ENCODE results near the gene DTD1. TPM values are rescaled to one million over a fixed set of nuclear protein-coding genes. Genes with fewer than 3 reads are reported as not detected.

Gene DTD1
- total RNA-seq: 10 to 100 TPM; 15.5 to 24.9 (median 22.0) TPM
- total RNA-seq (2013): 31.4 TPM
- 2.9 to 24.5 (median 9.3) reads per million in 29 experiments for total RNA-seq

- Histone ChIP-seq H3K27ac (ENCODE audit: low read length) (peak within 1 kb of the TSS; percentile 74), H3K4me3 (ENCODE audit: control insufficient read depth in 1 of 2, extremely low read depth in 1 of 2, low read length in 1 of 2) (peak within 1 kb of the TSS; percentile 79), H3K36me3 (ENCODE audit: control insufficient read depth in 2 of 2, extremely low read depth in 1 of 2, insufficient read depth in 1 of 2, low read length in 1 of 2) (no peaks in the 10 kb centered on the region), H3K9me3 (no peaks in the 10 kb centered on the region), H3K27me3 (replicated peaks in 1 of 2; ENCODE audit: control insufficient read depth in 2 of 2, extremely low read depth in 1 of 2, insufficient read depth in 2 of 2, low read length in 1 of 2) (no peaks in the 10 kb centered on the region), H3K4me1 (ENCODE audit: control insufficient read depth in 1 of 2, extremely low read depth in 1 of 2, insufficient read depth in 2 of 2, low read length in 2 of 2) (peaks cover 7 to 15% of the 10 kb centered on the region in 2 experiments)
- ATAC-seq (replicated peaks in 1 of 4) (peak; percentile 79 to 85 (median 80)), DNase-seq (peak; percentile 19 to 83 (median 53))
- Mint-ChIP-seq H3K27ac (peak within 1 kb of the TSS; percentile 85 to 91), H3K4me3 (peak within 1 kb of the TSS; percentile 87 to 88 (median 88)), H3K27me3 (peaks cover 5 to 8% of the 10 kb centered on the region in 2 donors), H3K36me3 (no peaks in the 10 kb centered on the region), H3K9me3 (no peaks in the 10 kb centered on the region), H3K4me1 (peaks cover 28 to 36% (median 35%) of the 10 kb centered on the region in 3 donors)
- ChIA-PET POLR2A (no interaction called here), CTCF (interaction anchor here in 1 of 2 donors (0.7 kb wide), 1 partner anchor 80 kb away, joined by 3 read pairs; the partner anchor contains the start of gene SEC23B)
- under 1% methylated on average over 83 of the region's 88 CpGs for WGBS (ENCODE audit: insufficient coverage)
Observed at GRCh38 chr20:18587665-18588573, at the start of gene DTD1. Gene DTD1 (plus strand): TSS chr20:18588054. CDS start chr20:18588073, 19 bp downstream.

- H3K4me1 ChIP-seq (ENCODE audit: control insufficient read depth in 1 of 2, extremely low read depth in 1 of 2, insufficient read depth in 2 of 2, low read length in 2 of 2): no peaks in the 10 kb centered on the region
- 89% methylated on average over 1 of the region's 5 CpGs for WGBS (ENCODE audit: insufficient coverage)
- Mint-ChIP-seq H3K4me3 (no peak overlapping the region), H3K4me1 (no peaks in the 10 kb centered on the region), H3K9me3 (no peaks in the 10 kb centered on the region), H3K27ac (no peak overlapping the region), H3K27me3 (no peaks in the 10 kb centered on the region), H3K36me3 (peaks cover 68% of the 10 kb centered on the region)
- H3K27ac ChIP-seq (ENCODE audit: low read length): no peak overlapping the region
- H3K36me3 ChIP-seq (ENCODE audit: control insufficient read depth in 2 of 2, extremely low read depth in 1 of 2, insufficient read depth in 1 of 2, low read length in 1 of 2): peaks cover 6 to 59% of the 10 kb centered on the region in 2 donors
- no peak for DNase-seq
- ATAC-seq (replicated peaks in 1 of 4): no peak
- CTCF ChIA-PET: no interaction called here
- no peaks in the 10 kb centered on the region for H3K27me3 ChIP-seq (replicated peaks in 1 of 2; ENCODE audit: control insufficient read depth in 2 of 2, extremely low read depth in 1 of 2, insufficient read depth in 2 of 2, low read length in 1 of 2)
- H3K9me3 ChIP-seq: no peaks in the 10 kb centered on the region
- POLR2A ChIA-PET: no interaction called here
- H3K4me3 ChIP-seq (ENCODE audit: control insufficient read depth in 1 of 2, extremely low read depth in 1 of 2, low read length in 1 of 2): no peak overlapping the region
Observed at GRCh38 chr20:18541741-18542140, 46.1 kb upstream of the DTD1 start.

- peaks cover 65% of the 10 kb centered on the region for H3K36me3 Mint-ChIP-seq
- POLR2A ChIA-PET: no interaction called here
- no peaks in the 10 kb centered on the region for H3K9me3 ChIP-seq
- no peaks in the 10 kb centered on the region for H3K9me3 Mint-ChIP-seq
- CTCF ChIA-PET: no interaction called here
- H3K27ac ChIP-seq (ENCODE audit: low read length): no peak overlapping the region
- DNase-seq: no peak
- no peak for ATAC-seq (replicated peaks in 1 of 4)
- no peaks in the 10 kb centered on the region for H3K4me1 Mint-ChIP-seq
- H3K4me3 Mint-ChIP-seq: no peak overlapping the region
- no peak overlapping the region for H3K27ac Mint-ChIP-seq
- peaks cover 10 to 63% of the 10 kb centered on the region in 2 donors for H3K36me3 ChIP-seq (ENCODE audit: control insufficient read depth in 2 of 2, extremely low read depth in 1 of 2, insufficient read depth in 1 of 2, low read length in 1 of 2)
- no peaks in the 10 kb centered on the region for H3K27me3 Mint-ChIP-seq
- H3K4me1 ChIP-seq (ENCODE audit: control insufficient read depth in 1 of 2, extremely low read depth in 1 of 2, insufficient read depth in 2 of 2, low read length in 2 of 2): no peaks in the 10 kb centered on the region
- 92% methylated on average over 2 of the region's 4 CpGs for WGBS (ENCODE audit: insufficient coverage)
- no peak overlapping the region for H3K4me3 ChIP-seq (ENCODE audit: control insufficient read depth in 1 of 2, extremely low read depth in 1 of 2, low read length in 1 of 2)
- no peaks in the 10 kb centered on the region for H3K27me3 ChIP-seq (replicated peaks in 1 of 2; ENCODE audit: control insufficient read depth in 2 of 2, extremely low read depth in 1 of 2, insufficient read depth in 2 of 2, low read length in 1 of 2)
Observed at GRCh38 chr20:18543216-18543615, 44.6 kb upstream of the DTD1 start.

GRCh38 chr20:18543932-18544331 lies 43.9 kb upstream of the DTD1 start:
- no peaks in the 10 kb centered on the region for H3K27me3 ChIP-seq (replicated peaks in 1 of 2; ENCODE audit: control insufficient read depth in 2 of 2, extremely low read depth in 1 of 2, insufficient read depth in 2 of 2, low read length in 1 of 2)
- no peak overlapping the region for H3K27ac ChIP-seq (ENCODE audit: low read length)
- H3K4me1 ChIP-seq (ENCODE audit: control insufficient read depth in 1 of 2, extremely low read depth in 1 of 2, insufficient read depth in 2 of 2, low read length in 2 of 2): no peaks in the 10 kb centered on the region
- ATAC-seq (replicated peaks in 1 of 4) (no peak), DNase-seq (no peak)
- 100% methylated on average over 5 of the region's 7 CpGs for WGBS (ENCODE audit: insufficient coverage)
- CTCF ChIA-PET: no interaction called here
- Mint-ChIP-seq H3K27me3 (no peaks in the 10 kb centered on the region), H3K36me3 (peaks cover 69% of the 10 kb centered on the region), H3K4me3 (no peak overlapping the region), H3K27ac (no peak overlapping the region), H3K9me3 (no peaks in the 10 kb centered on the region), H3K4me1 (no peaks in the 10 kb centered on the region)
- no peaks in the 10 kb centered on the region for H3K9me3 ChIP-seq
- peaks cover 10 to 66% of the 10 kb centered on the region in 2 donors for H3K36me3 ChIP-seq (ENCODE audit: control insufficient read depth in 2 of 2, extremely low read depth in 1 of 2, insufficient read depth in 1 of 2, low read length in 1 of 2)
- H3K4me3 ChIP-seq (ENCODE audit: control insufficient read depth in 1 of 2, extremely low read depth in 1 of 2, low read length in 1 of 2): no peak overlapping the region
- POLR2A ChIA-PET: no interaction called here

- Mint-ChIP-seq H3K9me3 (no peaks in the 10 kb centered on the region), H3K4me3 (no peak overlapping the region), H3K27ac (no peak overlapping the region), H3K27me3 (no peaks in the 10 kb centered on the region), H3K4me1 (no peaks in the 10 kb centered on the region), H3K36me3 (peaks cover 64% of the 10 kb centered on the region)
- ATAC-seq (replicated peaks in 1 of 4): no peak
- CTCF ChIA-PET: no interaction called here
- POLR2A ChIA-PET: no interaction called here
- 80% methylated on average over 1 of the region's 1 CpG for WGBS (ENCODE audit: insufficient coverage)
- no peaks in the 10 kb centered on the region for H3K9me3 ChIP-seq
- no peak for DNase-seq
- peaks cover 10 to 69% of the 10 kb centered on the region in 2 donors for H3K36me3 ChIP-seq (ENCODE audit: control insufficient read depth in 2 of 2, extremely low read depth in 1 of 2, insufficient read depth in 1 of 2, low read length in 1 of 2)
- no peaks in the 10 kb centered on the region for H3K4me1 ChIP-seq (ENCODE audit: control insufficient read depth in 1 of 2, extremely low read depth in 1 of 2, insufficient read depth in 2 of 2, low read length in 2 of 2)
- no peak overlapping the region for H3K4me3 ChIP-seq (ENCODE audit: control insufficient read depth in 1 of 2, extremely low read depth in 1 of 2, low read length in 1 of 2)
- H3K27ac ChIP-seq (ENCODE audit: low read length): no peak overlapping the region
- no peaks in the 10 kb centered on the region for H3K27me3 ChIP-seq (replicated peaks in 1 of 2; ENCODE audit: control insufficient read depth in 2 of 2, extremely low read depth in 1 of 2, insufficient read depth in 2 of 2, low read length in 1 of 2)
Observed at GRCh38 chr20:18545566-18545965, 42.3 kb upstream of the DTD1 start.

- Mint-ChIP-seq H3K4me1 (no peaks in the 10 kb centered on the region), H3K4me3 (no peak overlapping the region), H3K27me3 (no peaks in the 10 kb centered on the region), H3K27ac (no peak overlapping the region), H3K9me3 (no peaks in the 10 kb centered on the region), H3K36me3 (peaks cover 56% of the 10 kb centered on the region)
- POLR2A ChIA-PET: no interaction called here
- CTCF ChIA-PET: interaction anchor here in 1 of 2 donors (0.6 kb wide), 1 partner anchor 77 kb away, joined by 3 read pairs; no protein-coding TSS in a partner anchor
- Histone ChIP-seq H3K9me3 (no peaks in the 10 kb centered on the region), H3K4me1 (ENCODE audit: control insufficient read depth in 1 of 2, extremely low read depth in 1 of 2, insufficient read depth in 2 of 2, low read length in 2 of 2) (no peaks in the 10 kb centered on the region), H3K27ac (ENCODE audit: low read length) (no peak overlapping the region), H3K27me3 (replicated peaks in 1 of 2; ENCODE audit: control insufficient read depth in 2 of 2, extremely low read depth in 1 of 2, insufficient read depth in 2 of 2, low read length in 1 of 2) (no peaks in the 10 kb centered on the region), H3K4me3 (ENCODE audit: control insufficient read depth in 1 of 2, extremely low read depth in 1 of 2, low read length in 1 of 2) (no peak overlapping the region), H3K36me3 (ENCODE audit: control insufficient read depth in 2 of 2, extremely low read depth in 1 of 2, insufficient read depth in 1 of 2, low read length in 1 of 2) (peaks cover 15 to 60% of the 10 kb centered on the region in 2 donors)
- no peak for ATAC-seq (replicated peaks in 1 of 4)
- WGBS (ENCODE audit: insufficient coverage): 90% methylated on average over 2 of the region's 3 CpGs
- no peak for DNase-seq
Observed at GRCh38 chr20:18548465-18548864, 39.4 kb upstream of the DTD1 start.

All from T-cell (primary cell).